Stomach (tissue), 4 donors: Measurements from ENCODE around the gene TRPV3.

Source experiments
- CTCF ChIP-seq, 7 experiments: fragments of 450-650 bp in 4 of 7; fragments of 200-600 bp in 3 of 7; sonication (generic) in 3 of 7; IDR thresholded peaks; one replicate each; pipeline ENCODE4 v1.5.1; 2016 to 2019; ENCODE audit warnings: antibody characterized with exemption in 7 of 7, control low read depth in 2 of 7, mild to moderate bottlenecking in 1 of 7
- EP300 ChIP-seq: sonication (generic); formaldehyde crosslinking; IDR thresholded peaks from one replicate; pipeline ENCODE4 v1.6.1; 2017; ENCODE audit warnings: antibody characterized with exemption
- POLR2A ChIP-seq, 4 donors: fragments of 450-650 bp; IDR thresholded peaks; one replicate each; pipeline ENCODE4 v1.6.1; 2016; ENCODE audit warnings: antibody characterized with exemption in 4 of 4, control low read depth in 2 of 4, mild to moderate bottlenecking in 1 of 4, moderate library complexity in 1 of 4
- POLR2AphosphoS5 ChIP-seq, 3 donors: sonication (generic); formaldehyde crosslinking; IDR thresholded peaks; one replicate each; pipeline ENCODE4 v1.6.1; 2016; ENCODE audit warnings: antibody characterized with exemption in 3 of 3

GRCh38 chr17:3474212-3474611 lies 83.4 kb downstream of the TRPV3 start:
- TF ChIP-seq CTCF (IDR thresholded peaks at IDR 0.05) (no peak), POLR2AphosphoS5 (IDR thresholded peaks at IDR 0.05) (no peak), EP300 (no peak), POLR2A (IDR thresholded peaks at IDR 0.05) (no peak)
